Activated T-helper 1 cell treated with anti-CD3 and anti-CD28 coated beads, Interleukin-12 subunit alpha, Interleukin-12 subunit beta, Interleukin-2, Interleukin-4 antibody, amounts not matched to agents 30 ng/mL and 10 ng/mL and 1 ng/mL, durations not matched to agents 14 hours and 24 hours and 36 hours (primary cell): ENCODE results near the gene PHYKPL. TPM values are rescaled to one million over a fixed set of nuclear protein-coding genes. Genes with fewer than 3 reads are reported as not detected.
"Not testable (repeated sequence)": the region's sequence is repeated elsewhere in the genome, so short reads cannot be mapped to it uniquely, and the experiment has no call there.

Experiments
- DNase-seq: peaks from one replicate; pipeline ENCODE4 v3.0.0; 2021; ENCODE audit warnings: low spot score
- H3K27ac Mint-ChIP-seq: one replicate; pipeline ENCODE4 v1.8.0; 2021; ENCODE audit warnings: mild to moderate bottlenecking, mixed read lengths
- H3K27me3 Mint-ChIP-seq: one replicate; pipeline ENCODE4 v1.8.0; 2022; ENCODE audit warnings: mild to moderate bottlenecking, moderate library complexity, mixed read lengths; ENCODE audit not compliant: insufficient read depth
- H3K36me3 Mint-ChIP-seq: one replicate; pipeline ENCODE4 v1.8.0; 2021; ENCODE audit warnings: low read depth, mixed read lengths
- H3K4me1 Mint-ChIP-seq: one replicate; pipeline ENCODE4 v1.8.0; 2021; ENCODE audit warnings: low read depth, mixed read lengths
- H3K4me3 Mint-ChIP-seq: one replicate; pipeline ENCODE4 v1.8.0; 2021; ENCODE audit warnings: mild to moderate bottlenecking, moderate library complexity, mixed read lengths
- H3K9me3 Mint-ChIP-seq: one replicate; pipeline ENCODE4 v1.8.0; 2021; ENCODE audit warnings: mixed read lengths
- intact Hi-C: fragments of 100-400 bp; cut with micrococcal nuclease; formaldehyde crosslinking; loops from one replicate; pipeline ENCODE4 v1.15.1; 2024
- total RNA-seq: library from RNA; stranded (reverse); gene quantifications from 2 replicates; pipeline ENCODE4 v1.2.3, GENCODE V29; 2022

Gene PHYKPL
- total RNA-seq, 1 donor from 2014 or later, result 84.4 TPM

DNA sequence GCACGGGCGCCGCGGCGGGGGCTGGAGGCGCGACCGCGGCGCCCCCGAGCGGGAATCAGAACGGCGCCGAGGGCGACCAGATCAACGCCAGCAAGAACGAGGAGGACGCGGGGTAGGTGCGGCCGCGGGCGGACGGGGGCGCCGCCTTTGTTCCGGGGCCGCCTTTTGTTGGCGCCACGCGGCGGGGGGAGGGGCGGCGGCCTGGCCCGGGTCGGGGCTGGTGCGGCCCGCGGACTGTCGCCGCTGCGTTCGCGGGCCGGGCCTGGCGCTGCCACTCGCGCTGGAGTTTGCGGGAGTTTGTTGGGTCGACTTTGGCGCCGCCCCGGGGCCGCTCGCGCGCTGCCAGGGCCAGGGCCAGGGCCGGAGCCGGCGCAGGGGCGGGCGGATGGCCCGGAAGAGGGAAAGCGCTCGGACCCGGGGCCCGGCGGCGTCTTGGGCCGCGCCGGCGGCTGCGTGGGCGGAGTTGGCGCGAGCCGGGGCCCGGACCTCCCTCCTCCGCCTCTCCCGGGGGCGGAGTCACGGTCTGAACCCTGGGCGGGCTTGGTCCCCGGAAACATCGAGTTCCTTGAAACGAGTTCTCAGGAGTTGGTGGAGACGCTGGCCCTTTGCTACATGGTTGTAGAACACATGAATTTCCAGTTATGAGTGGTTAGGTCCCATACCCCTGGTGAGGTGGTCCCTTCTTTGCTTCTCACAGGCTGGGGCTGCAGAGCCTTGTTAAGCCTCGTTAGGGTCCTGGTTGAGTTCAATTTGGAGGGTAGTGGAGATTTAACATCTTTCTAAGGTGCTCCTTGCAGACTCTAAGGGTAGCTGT lies 27.5 kb downstream of the PHYKPL start:
- H3K9me3 Mint-ChIP-seq, result no peaks in the 10 kb centered on the region
- peaks cover 43% of the 10 kb centered on the region for H3K4me1 Mint-ChIP-seq
- peak overlapping the region; percentile 34 for H3K27ac Mint-ChIP-seq
- peaks cover 45% of the 10 kb centered on the region for H3K36me3 Mint-ChIP-seq
- peak; percentile 72 for DNase-seq
- intact Hi-C loops, result loop anchor here (1.0 to 10.0 kb wide), 6 partner anchors 27 to 1410 kb away; partner anchors contain the start of genes B4GALT7, PHYKPL and ZNF346
- peaks cover 2% of the 10 kb centered on the region for H3K27me3 Mint-ChIP-seq
- H3K4me3 Mint-ChIP-seq, result peak overlapping the region; percentile 88

DNA sequence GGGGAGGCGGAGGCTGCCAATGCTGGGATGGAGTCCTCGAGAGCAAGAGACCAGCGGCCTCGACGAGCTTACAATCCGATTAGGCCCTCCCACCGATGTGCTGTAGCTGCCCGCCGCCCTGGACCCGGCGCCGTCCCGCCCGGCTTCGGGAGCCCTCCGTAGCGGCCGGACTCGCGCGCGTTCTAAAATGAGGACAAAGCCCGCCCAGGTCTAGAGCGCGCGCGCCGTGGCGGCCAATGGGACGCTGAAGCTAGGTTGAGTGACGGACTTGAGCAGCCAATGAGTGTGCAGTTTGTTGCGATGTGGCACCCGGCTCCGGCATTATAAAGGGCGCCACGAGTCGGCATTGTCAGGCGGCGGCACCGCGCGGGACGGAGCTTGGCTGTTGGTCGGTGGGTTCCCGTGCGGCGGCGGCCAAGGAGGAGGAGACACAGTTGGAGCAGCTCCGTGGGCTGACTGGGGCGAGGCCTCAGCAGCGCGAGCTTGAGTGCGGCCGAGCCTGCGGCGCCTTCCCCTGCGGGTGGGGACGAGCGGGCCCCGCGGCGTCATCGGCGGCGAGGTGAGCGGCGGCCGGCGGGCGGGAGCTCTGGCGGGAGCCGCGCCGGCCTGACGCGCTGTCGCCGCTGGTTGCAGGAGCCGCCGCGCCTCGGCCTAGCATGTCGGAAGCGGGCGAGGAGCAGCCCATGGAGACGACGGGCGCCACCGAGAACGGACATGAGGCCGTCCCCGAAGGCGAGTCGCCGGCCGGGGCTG lies 28.2 kb downstream of the PHYKPL start, which contains the start of gene HNRNPAB:
TSS of gene HNRNPAB (plus strand) at position 352 of the 753 bp plus-strand sequence. CDS start at position 657, 305 bp downstream.
- peaks cover 2% of the 10 kb centered on the region for H3K27me3 Mint-ChIP-seq
- peak; percentile 94 for DNase-seq
- H3K4me3 Mint-ChIP-seq, result peak within 1 kb of the TSS; percentile 99
- H3K27ac Mint-ChIP-seq, result peak within 1 kb of the TSS; percentile 100
- peaks cover 38% of the 10 kb centered on the region for H3K36me3 Mint-ChIP-seq
- H3K9me3 Mint-ChIP-seq, result no peaks in the 10 kb centered on the region
- intact Hi-C loops, result loop anchor here (1.0 to 10.0 kb wide), 6 partner anchors 28 to 1410 kb away; partner anchors contain the start of genes B4GALT7, PHYKPL and ZNF346
- H3K4me1 Mint-ChIP-seq, result peaks cover 36% of the 10 kb centered on the region

DNA sequence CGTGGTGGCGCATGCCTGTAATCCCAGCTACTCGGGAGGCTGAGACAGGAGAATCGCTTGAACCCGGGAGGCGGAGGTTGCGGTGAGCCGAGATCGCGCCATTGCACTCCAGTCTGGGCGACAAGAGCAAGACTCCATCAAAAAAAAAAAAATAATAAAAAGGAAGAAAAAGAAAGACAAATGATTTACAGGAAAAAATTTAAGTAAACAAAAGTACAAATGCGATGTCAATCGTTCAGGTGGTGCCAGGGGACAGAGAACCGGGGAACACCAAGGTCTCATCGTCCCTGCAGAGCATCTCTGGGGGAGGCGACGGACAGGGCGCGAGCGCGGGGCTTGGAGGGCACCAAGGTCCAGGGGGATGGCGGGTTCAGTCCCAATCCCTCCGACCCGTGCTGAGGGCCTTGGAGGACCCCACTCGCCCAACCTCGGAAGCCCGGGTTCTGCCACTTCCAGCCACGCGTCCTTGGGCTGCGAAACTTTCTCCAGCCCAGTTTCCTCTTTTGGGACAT lies 28.9 kb downstream of the PHYKPL start:
- peak overlapping the region; percentile 99 for H3K4me3 Mint-ChIP-seq
- no peaks in the 10 kb centered on the region for H3K9me3 Mint-ChIP-seq
- peaks cover 32% of the 10 kb centered on the region for H3K36me3 Mint-ChIP-seq
- peak overlapping the region; percentile 76 for H3K27ac Mint-ChIP-seq
- peaks cover 30% of the 10 kb centered on the region for H3K4me1 Mint-ChIP-seq
- peaks cover 2% of the 10 kb centered on the region for H3K27me3 Mint-ChIP-seq
- DNase-seq, result no peak
- intact Hi-C loops, result loop anchor here (1.0 to 10.0 kb wide), 6 partner anchors 29 to 1411 kb away; partner anchors contain the start of genes B4GALT7, PHYKPL and ZNF346

DNA sequence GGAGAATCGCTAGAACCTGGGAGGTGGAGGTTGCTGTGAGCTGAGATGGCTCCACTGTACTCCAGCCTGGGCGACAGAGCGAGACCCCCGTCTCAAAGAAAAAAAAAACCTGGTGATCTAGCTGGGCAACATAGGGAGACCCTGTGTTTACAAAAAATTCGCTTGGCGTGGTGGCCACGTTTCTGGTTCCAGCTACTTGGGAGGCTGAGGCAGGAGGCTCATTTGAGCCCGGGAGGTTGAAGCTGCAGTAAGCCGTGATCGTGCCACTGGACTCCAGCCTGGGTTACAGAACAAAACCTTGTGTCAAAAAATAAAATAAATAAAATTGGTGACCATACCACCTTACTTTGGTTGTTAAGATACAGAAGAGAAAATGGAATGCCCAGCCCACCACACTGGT lies 30.1 kb downstream of the PHYKPL start:
- no peak for DNase-seq
- intact Hi-C loops, result loop anchor here (10.0 kb wide), 2 partner anchors 1178 to 1412 kb away; partner anchors contain the start of gene ZNF346
- H3K36me3 Mint-ChIP-seq, result peaks cover 25% of the 10 kb centered on the region
- H3K27me3 Mint-ChIP-seq, result peaks cover 2% of the 10 kb centered on the region
- peaks cover 23% of the 10 kb centered on the region for H3K4me1 Mint-ChIP-seq
- no peaks in the 10 kb centered on the region for H3K9me3 Mint-ChIP-seq
- peak overlapping the region; percentile 64 for H3K4me3 Mint-ChIP-seq
- H3K27ac Mint-ChIP-seq, result no peak overlapping the region

DNA sequence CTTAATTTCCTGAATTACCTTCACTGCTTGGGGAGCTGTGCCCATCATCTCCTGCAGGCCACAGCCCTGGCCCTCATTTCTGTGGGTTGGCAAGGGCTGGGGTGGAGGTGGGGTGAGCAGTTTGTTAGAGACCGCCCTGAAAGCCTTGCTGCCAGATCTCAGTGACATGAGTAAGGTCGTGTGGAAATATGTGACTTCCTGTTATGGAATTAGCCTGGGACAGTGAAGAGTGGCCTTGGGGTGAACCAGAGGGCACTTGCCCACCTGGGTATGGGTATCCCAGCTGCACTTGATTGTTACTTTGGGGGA lies 30.7 kb downstream of the PHYKPL start:
- Mint-ChIP-seq H3K27ac (no peak overlapping the region), H3K36me3 (peaks cover 18% of the 10 kb centered on the region), H3K4me1 (peaks cover 19% of the 10 kb centered on the region), H3K9me3 (no peaks in the 10 kb centered on the region), H3K4me3 (peak overlapping the region; percentile 37), H3K27me3 (peaks cover 4% of the 10 kb centered on the region)
- intact Hi-C loops, result loop anchor here (10.0 kb wide), 2 partner anchors 1177 to 1413 kb away; partner anchors contain the start of gene ZNF346
- no peak for DNase-seq

DNA sequence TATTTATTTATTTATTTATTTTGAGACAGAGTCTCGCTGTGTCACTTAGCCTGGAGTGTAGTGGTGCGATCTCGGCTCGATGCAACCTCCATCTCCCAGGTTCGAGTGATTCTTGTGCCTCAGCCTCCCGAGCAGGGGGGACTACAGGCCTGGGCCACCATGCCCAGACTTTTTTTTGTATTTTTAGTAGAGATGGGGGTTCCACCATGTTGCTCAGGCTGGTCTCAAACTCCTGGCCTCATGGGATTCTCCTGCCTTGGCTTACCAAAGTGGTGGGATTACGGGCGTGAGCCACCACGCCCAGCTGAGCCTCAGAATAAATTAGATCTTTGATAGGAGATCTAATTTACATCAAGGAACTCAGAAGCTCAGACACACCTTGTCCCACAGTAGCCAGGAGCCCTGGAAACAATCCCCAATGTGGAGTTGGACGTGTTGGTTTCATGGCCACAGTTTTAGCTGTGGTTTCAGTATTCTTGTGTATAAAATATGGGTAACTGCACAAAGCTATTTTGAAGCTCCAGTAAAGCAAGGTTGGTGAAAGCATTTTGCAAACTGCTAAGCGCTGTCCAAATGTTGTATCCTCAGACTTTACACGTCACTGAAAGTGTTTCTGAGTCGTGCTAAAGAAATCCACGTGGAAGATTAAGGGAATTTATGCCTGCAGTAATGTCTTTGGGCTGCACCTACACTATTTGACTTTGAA lies 31.2 kb downstream of the PHYKPL start:
- peaks cover 14% of the 10 kb centered on the region for H3K4me1 Mint-ChIP-seq
- no peak for DNase-seq
- H3K36me3 Mint-ChIP-seq, result peaks cover 14% of the 10 kb centered on the region
- H3K9me3 Mint-ChIP-seq, result no peaks in the 10 kb centered on the region
- H3K27ac Mint-ChIP-seq, result no peak overlapping the region
- intact Hi-C loops, result loop anchor here (10.0 kb wide), 2 partner anchors 1177 to 1413 kb away; partner anchors contain the start of gene ZNF346
- no peak overlapping the region for H3K4me3 Mint-ChIP-seq
- H3K27me3 Mint-ChIP-seq, result peaks cover 7% of the 10 kb centered on the region

DNA sequence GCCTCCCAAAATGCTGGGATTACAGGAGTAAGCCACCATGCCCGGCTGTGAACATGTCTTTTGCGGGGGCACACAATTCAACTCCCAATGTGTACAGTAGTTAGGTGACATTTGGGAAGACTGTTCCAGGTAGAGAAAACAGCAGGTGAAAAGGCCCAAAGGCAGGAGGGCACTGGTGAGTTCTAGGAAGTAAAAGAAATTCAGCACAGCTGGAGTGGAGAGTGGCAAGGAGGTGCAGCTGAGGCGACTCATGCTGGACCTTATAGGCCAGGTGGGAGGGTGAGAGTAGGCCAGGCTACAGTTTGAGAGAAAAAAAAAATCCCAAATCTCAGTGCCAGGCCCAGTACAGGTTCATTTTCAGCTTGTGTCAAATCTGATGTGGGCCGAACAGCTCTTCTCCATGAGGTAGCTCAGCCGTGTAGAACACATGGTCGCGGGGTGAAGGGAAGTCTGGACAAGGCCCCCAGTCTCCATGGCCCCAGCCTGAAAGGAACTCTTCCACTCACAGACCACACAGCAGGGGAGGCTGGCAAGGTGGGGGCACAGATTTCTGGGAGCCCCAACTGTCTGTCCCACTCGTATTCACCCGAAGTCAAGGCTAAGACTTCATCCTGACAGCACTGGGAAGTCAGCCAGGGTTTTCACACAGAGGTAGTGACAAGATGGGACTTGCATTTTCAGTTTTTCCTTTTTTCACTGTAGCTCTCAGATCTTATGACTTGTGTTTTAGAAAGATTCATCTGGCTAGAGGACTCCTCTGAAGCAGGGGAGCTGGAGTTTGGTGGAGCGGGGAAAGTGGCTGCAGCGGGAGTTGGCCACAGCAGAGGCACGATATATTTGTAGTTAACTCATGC lies 32.8 kb downstream of the PHYKPL start:
- peaks cover 7% of the 10 kb centered on the region for H3K4me1 Mint-ChIP-seq
- H3K9me3 Mint-ChIP-seq, result no peaks in the 10 kb centered on the region
- no peak overlapping the region for H3K27ac Mint-ChIP-seq
- no peak overlapping the region for H3K4me3 Mint-ChIP-seq
- peaks cover 3% of the 10 kb centered on the region for H3K36me3 Mint-ChIP-seq
- no peak for DNase-seq
- intact Hi-C loops, result loop anchor here (10.0 kb wide), 2 partner anchors 1175 to 1415 kb away; partner anchors contain the start of gene ZNF346
- H3K27me3 Mint-ChIP-seq, result peaks cover 13% of the 10 kb centered on the region

DNA sequence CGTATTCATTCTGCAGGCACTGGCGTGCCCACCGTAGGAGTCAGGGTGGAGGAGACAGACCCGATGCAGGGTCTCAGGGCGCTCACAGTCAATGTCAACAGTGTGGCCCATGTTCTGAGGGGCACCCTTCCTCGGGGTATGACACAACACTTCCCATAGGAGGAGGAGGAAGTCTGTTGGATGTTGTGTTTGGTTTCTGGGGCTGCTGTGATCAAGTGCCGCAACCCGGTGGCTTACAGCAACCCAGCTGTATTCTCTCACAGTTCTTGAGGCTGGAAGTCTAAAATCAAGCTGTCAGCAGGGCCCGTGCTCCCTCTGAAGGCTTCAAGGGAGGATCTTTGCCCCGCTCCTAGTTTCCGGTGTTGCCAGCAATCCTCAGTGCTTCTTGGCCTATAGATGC lies 33.9 kb downstream of the PHYKPL start:
- Mint-ChIP-seq H3K27ac (no peak overlapping the region), H3K36me3 (no peaks in the 10 kb centered on the region), H3K4me1 (peaks cover 13% of the 10 kb centered on the region), H3K27me3 (peaks cover 21% of the 10 kb centered on the region), H3K9me3 (no peaks in the 10 kb centered on the region), H3K4me3 (no peak overlapping the region)
- intact Hi-C loops, result no loop called here
- no peak for DNase-seq

DNA sequence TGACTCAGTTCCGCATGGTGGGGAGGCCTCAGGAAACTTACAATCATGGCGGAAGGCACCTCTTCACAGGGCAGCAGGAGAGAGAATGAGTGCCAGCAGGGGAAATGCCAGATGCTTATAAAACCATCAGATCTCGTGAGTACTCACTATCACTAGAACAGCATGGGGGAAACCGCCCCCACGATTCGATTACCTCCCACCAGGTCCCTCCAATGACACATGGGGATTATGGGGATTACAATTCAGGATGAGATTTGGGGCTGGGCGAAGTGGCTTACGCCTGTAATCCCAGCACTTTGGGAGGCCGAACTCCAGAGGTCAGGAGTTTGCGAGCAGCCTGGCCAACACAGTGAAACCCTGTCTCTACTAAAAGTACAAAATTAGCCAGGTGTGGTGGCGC lies 34.5 kb downstream of the PHYKPL start:
- H3K36me3 Mint-ChIP-seq, H3K9me3 Mint-ChIP-seq, H3K27ac Mint-ChIP-seq, H3K4me3 Mint-ChIP-seq, intact Hi-C loops, DNase-seq: not testable (repeated sequence)
- peaks cover 23% of the 10 kb centered on the region for H3K27me3 Mint-ChIP-seq
- peaks cover 17% of the 10 kb centered on the region for H3K4me1 Mint-ChIP-seq

DNA sequence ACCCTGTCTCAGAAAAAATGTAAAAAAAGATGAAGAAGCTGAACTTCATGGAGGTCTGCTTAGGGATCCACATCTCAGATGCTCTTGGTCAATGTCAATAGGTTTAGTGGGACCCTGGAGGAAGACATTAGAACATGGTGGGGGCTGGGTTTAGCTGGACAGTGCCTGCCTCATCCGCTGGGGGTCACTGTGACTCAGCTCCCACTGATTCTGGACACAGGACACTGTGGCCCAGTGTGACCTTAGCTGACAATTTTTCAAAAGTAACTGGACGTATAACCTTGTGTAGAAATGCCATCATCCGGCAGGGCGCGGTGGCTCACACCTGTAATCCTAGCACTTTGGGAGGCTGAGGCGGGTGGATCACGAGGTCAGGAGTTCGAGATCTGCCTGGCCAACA lies 35.6 kb downstream of the PHYKPL start:
- Mint-ChIP-seq H3K9me3 (no peaks in the 10 kb centered on the region), H3K27me3 (peaks cover 31% of the 10 kb centered on the region), H3K27ac (no peak overlapping the region), H3K4me3 (no peak overlapping the region), H3K4me1 (peaks cover 20% of the 10 kb centered on the region), H3K36me3 (no peaks in the 10 kb centered on the region)
- no peak for DNase-seq
- intact Hi-C loops, result no loop called here

DNA sequence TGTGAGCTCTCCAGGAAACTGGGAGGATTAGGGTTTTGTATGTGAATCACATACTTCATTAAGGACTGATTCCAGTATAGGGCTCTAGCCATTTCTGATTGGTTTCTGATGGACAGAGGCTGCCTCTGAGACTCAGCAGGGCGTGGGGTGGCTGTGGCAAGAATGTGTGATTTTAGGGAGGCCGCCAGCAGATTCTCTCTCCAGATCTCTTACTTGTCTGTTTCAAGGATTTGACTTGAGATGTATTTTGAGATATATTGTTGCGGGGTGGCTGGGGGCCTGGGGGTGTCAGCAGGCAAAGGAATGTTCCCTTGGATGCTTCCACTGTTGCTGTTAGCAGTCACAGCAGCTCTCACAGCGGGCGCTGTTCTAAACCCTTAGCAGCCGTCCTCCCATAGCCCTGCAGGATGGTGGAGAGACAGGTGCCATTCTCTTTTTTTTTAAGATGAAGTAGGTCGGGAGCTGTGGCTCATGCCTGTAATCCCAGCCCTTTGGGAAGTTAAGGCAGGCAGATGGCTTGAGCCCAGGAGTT lies 36.3 kb downstream of the PHYKPL start:
- H3K9me3 Mint-ChIP-seq, result no peaks in the 10 kb centered on the region
- peaks cover 20% of the 10 kb centered on the region for H3K4me1 Mint-ChIP-seq
- H3K36me3 Mint-ChIP-seq, result no peaks in the 10 kb centered on the region
- no peak for DNase-seq
- intact Hi-C loops, result no loop called here
- peaks cover 31% of the 10 kb centered on the region for H3K27me3 Mint-ChIP-seq
- H3K27ac Mint-ChIP-seq, result no peak overlapping the region
- no peak overlapping the region for H3K4me3 Mint-ChIP-seq
